Cardiac ventricle fibroblast (primary cell): ENCODE measurements around the gene FAM83E. TPM values are rescaled to one million over a fixed set of nuclear protein-coding genes. Genes with fewer than 3 reads are reported as not detected.

Experiments
- total RNA-seq: library from RNA; depleted of rRNA; stranded (reverse); fragments of >200 nt; gene quantifications from 2 replicates; pipeline ENCODE4 v1.2.3, GENCODE V29; 2015

The FAM83E gene
- not detected in 2 replicates for total RNA-seq

DNA sequence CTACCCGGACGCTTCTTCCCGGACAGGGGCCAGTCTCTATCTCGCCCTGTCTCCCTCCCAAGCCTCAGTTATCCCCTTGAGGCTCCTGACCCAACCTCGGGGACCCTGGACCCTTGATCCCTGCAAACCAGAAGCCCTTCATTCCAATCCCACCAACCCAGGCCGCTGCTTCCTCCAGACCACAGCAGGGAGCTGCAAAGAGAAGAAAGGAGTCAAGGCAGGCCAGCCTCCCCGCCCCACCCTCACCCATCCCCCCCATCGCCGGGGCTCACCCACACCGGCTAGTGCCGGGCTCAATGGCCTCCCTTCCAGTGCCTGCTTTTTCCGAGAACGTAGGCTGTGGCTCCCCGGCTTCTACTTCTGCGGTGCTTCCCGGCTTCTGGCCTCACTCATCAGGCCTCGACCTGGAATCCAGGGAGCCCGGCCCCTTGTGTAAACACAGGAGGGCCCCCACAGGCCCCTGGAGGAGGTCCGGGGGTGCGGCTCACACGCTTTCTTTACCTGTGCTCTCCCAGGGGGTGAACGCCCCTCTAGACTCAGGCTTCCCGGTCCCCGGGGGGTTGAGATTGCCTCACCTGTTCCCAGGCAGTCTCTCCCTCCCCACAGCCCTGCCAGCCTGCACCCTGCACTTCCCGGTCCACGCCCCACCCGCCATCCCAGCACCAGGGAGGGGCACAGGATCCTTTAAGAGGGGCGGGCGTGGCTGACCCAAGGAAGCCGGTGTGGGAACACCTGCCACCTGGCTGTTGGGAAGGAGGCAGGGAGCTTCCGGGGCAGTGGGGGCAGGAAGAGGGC, at the start of gene FAM83E:
FAM83E (minus strand) TSS at position 641 of the 795 bp plus-strand sequence. CDS start 1,704 bp downstream, outside the sequence.

DNA sequence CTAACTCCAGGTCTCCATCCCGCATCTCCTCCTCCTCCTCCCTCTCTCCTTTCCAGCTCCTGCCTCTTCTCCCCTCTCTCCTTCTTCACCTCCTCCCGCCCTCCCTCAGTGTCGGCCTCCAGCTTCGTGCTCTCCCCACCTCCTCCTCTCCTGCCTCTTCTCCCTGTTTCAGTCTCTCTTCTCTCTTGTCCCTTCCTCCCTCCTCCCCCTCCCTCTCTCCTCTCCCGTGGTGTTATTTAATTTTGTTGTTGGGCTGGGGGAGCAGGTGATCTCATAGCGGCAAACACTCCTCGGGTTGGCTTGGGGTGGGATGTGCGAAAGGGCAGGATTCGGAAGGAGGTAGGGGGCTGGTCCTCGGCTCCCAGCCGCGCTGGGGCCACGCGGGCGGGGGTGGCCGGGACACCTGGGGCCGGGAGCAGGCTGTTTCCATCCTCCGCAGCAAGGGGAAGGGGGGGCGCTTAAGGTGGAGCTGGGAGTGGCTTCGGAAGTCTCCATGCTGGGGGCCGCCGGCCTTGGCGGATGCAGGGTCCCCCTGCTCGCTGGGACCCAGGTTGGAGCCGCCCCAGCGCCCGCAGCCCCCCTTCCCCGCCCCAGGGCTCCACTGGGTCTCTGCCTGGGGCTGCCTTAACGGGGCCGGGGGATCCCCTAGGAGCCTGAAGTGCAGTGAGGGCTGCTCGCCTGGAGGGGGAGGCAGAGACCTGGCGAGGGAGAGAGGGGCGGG, 31.3 kb upstream of the FAM83E start, which contains the start of gene CA11:
CA11 (minus strand) TSS at position 187 of the 721 bp plus-strand sequence. CDS start 555 bp downstream, outside the sequence.

DNA sequence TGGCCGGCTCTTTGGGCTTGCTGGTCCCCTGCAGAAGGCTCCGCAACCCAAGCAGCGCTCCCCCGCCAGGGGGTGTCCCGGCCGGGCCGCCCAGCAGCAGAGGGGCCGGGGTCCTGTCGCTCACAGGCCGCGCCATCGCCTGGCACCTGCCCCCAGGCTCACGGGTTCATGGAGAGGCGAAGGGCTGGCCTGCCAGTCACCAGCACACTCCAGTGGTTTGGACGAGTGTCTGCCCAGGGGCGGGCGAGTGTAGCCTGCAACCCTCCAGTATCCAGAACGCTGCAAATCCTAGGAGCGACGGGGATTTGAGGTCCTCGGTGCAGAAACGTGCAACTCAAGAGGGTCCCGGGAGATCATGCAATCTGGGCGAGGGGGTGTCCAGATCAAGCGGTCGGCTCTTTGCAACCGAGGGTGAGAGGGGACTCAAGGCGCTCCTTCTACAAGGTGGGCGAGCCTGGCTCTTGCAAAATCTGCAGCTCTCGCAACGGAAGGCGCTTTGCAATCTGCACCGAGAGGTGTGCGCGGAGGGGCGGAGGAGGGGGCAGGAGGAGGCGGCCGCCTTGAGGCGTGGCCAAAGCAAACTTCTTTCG, 22.1 kb upstream of the FAM83E start, which contains the start of gene DBP:
DBP (minus strand) TSS at position 521 of the 590 bp plus-strand sequence; CDS start at position 136, 385 bp downstream.

DNA sequence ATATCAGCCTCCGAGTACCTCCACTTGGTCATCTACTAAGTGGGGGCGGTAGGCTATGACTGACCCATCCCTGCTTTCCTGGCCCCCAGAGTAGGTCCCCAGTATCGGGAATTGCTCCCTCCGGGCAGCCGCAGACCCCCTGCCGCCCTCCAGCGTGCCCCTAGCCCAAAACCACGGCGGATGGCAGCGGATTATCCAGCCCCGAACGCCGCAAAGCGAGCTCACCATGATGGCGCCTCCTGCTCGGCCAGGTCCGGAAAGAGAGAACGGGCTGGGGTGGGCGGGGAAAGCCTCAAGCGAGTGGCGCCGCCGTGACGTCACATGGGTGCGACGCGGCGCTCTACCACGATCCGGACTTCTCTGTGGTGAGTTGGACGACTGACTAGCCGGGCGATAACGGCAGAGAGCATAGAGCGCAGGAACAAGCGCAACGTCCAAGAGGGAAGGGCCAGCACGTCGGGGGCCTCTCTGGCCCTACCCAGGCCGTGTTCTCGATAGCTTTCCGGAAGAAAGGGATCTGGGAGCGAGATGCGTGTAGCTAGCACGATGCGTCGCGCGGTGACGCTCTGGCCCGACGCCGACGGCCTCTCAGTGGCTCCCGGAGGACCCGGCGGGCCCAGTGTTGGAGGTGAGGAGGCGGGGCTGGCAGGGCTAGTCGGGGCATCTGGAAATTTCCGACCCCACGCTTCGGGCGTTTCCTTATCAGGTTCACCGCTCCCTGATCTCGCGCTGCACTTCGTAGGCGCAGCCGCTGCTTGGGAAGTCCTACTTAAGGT, 4.2 kb upstream of the FAM83E start, which contains the start of the genes RPL18 and SPHK2:
RPL18 (minus strand) TSS at position 263 of the 776 bp plus-strand sequence; CDS start at position 228, 35 bp downstream.
SPHK2 (plus strand) TSS at position 591 of the 776 bp plus-strand sequence. CDS start 1,009 bp downstream, outside the sequence.

DNA sequence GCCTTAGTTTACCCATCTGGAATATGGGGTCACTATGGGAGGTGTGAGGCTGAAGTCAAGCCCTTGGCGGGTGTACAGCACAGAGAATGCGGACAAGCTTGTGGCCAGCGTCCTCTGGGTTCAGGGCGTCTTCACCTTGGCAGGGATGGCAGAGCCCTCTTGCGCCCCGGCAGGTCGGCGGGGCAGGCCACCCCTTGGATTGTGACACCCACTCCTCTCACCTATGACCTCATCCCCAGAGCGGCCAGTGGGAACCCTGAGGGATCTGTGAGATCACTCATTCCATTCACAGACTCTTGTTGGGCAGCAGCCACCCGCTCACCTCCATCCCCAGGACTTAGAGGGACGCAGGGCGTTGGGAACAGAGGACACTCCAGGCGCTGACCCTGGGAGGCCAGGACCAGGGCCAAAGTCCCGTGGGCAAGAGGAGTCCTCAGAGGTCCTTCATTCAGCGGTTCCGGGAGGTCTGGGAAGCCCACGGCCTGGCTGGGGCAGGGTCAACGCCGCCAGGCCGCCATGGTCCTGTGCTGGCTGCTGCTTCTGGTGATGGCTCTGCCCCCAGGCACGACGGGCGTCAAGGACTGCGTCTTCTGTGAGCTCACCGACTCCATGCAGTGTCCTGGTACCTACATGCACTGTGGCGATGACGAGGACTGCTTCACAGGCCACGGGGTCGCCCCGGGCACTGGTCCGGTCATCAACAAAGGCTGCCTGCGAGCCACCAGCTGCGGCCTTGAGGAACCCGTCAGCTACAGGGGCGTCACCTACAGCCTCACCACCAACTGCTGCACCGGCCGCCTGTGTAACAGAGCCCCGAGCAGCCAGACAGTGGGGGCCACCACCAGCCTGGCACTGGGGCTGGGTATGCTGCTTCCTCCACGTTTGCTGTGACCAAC, 8.2 kb downstream of the FAM83E start, which contains the start of gene SPACA4:
SPACA4 (plus strand) TSS at position 280 of the 896 bp plus-strand sequence; CDS start at position 517, 237 bp downstream.

Other genes starting within 250 kb of the FAM83E start
- 192 and 204 TPM in 2 replicates for gene KDELR1, start 223.5 kb downstream of the FAM83E start, total RNA-seq
- gene GRIN2D, start 221.4 kb downstream of the FAM83E start, total RNA-seq = 2.1 and 2.4 TPM in 2 replicates
- gene GRWD1, start 169.1 kb downstream of the FAM83E start, total RNA-seq = 26.4 and 35.5 TPM in 2 replicates
- 1.1 and 1.3 TPM in 2 replicates for gene KCNJ14, start 159.5 kb downstream of the FAM83E start, total RNA-seq
- gene CYTH2, start 145.7 kb downstream of the FAM83E start, total RNA-seq = 20.3 and 57.3 TPM in 2 replicates
- not detected in 2 replicates for gene LMTK3, start 103.2 kb downstream of the FAM83E start, total RNA-seq
- not detected in 2 replicates for gene SULT2B1, start 62.9 kb downstream of the FAM83E start, total RNA-seq
- not detected in 2 replicates for gene SPACA4, start 8.3 kb downstream of the FAM83E start, total RNA-seq
- 2,209 and 2,294 TPM in 2 replicates for gene RPL18, start 4.1 kb upstream of the FAM83E start, total RNA-seq
- gene SPHK2, start 4.4 kb upstream of the FAM83E start, total RNA-seq = 11.5 and 14.0 TPM in 2 replicates
- gene DBP, start 22.3 kb upstream of the FAM83E start, total RNA-seq = 11.5 and 14.2 TPM in 2 replicates
- gene CA11, start 31.1 kb upstream of the FAM83E start, total RNA-seq = 1.3 and 2.5 TPM in 2 replicates
- gene NTN5, start 57.9 kb upstream of the FAM83E start, total RNA-seq = not detected in 2 replicates
- not detected in 2 replicates for gene FUT2, start 80.9 kb upstream of the FAM83E start, total RNA-seq
- 0.62 and 2.3 TPM in 2 replicates for gene MAMSTR, start 104.6 kb upstream of the FAM83E start, total RNA-seq
- 3.7 and 4.1 TPM in 2 replicates for gene RASIP1, start 125.5 kb upstream of the FAM83E start, total RNA-seq
- not detected in 2 replicates for gene IZUMO1, start 131.8 kb upstream of the FAM83E start, total RNA-seq
- gene FUT1, start 137.6 kb upstream of the FAM83E start, total RNA-seq = 0.06 and 0.29 TPM in 2 replicates
- gene FGF21, start 140.4 kb upstream of the FAM83E start, total RNA-seq = not detected in 2 replicates
- gene BCAT2, start 196.0 kb upstream of the FAM83E start, total RNA-seq = 25.1 and 30.3 TPM in 2 replicates
- gene HSD17B14, start 221.4 kb upstream of the FAM83E start, total RNA-seq = 3.0 TPM in 1 of 2 replicates, not detected in the other